Esophagus muscularis mucosa (tissue), 4 donors: ENCODE results near the gene TSC2. TPM values are rescaled to one million over a fixed set of nuclear protein-coding genes. Genes with fewer than 3 reads are reported as not detected.

Experiments used
- DNase-seq: peaks from one replicate; pipeline ENCODE4 v3.0.0-alpha.2; 2017; ENCODE audit errors: extremely low spot score
- H3K27ac ChIP-seq, 4 donors: fragments of 200-600 bp; sonication (generic); replicated peaks in 1 of 4; 1 replicate in 3 of 4; 2 replicates in 1 of 4; pipeline ENCODE4 v1.5.1; 2016 to 2019; ENCODE audit warnings: mild to moderate bottlenecking in 1 of 4
- H3K27me3 ChIP-seq, 4 donors: fragments of 200-600 bp; sonication (generic); one replicate each; pipeline versions ENCODE4 v1.5.1 to v1.6.0; 2016 to 2019
- H3K36me3 ChIP-seq, 4 donors: fragments of 200-600 bp; sonication (generic); one replicate each; pipeline ENCODE4 v1.5.1; 2016 to 2019
- H3K4me1 ChIP-seq, 4 donors: fragments of 200-600 bp; sonication (generic); one replicate each; pipeline ENCODE4 v1.5.1; 2016 to 2019
- H3K4me3 ChIP-seq, 4 donors: fragments of 200-600 bp; sonication (generic); 1 replicate in 2 of 4; 2 replicates in 2 of 4; pipeline ENCODE4 v1.5.1; 2016 to 2019; ENCODE audit warnings: mild to moderate bottlenecking in 4 of 4, moderate library complexity in 1 of 4
- H3K9me3 ChIP-seq, 4 donors: fragments of 200-600 bp; sonication (generic); 1 replicate in 3 of 4; 2 replicates in 1 of 4; pipeline ENCODE4 v1.5.1; 2016 to 2019
- CTCF ChIP-seq, 3 experiments: fragments of 200-600 bp in 2 of 3; fragments of 450-650 bp in 1 of 3; sonication (generic) in 2 of 3; IDR thresholded peaks; one replicate each; pipeline ENCODE4 v1.5.1; 2017 to 2019; ENCODE audit warnings: antibody characterized with exemption in 3 of 3, mild to moderate bottlenecking in 2 of 3, moderate library complexity in 1 of 3
- EP300 ChIP-seq: sonication (generic); formaldehyde crosslinking; IDR thresholded peaks from one replicate; pipeline ENCODE4 v1.6.1; 2017; ENCODE audit warnings: antibody characterized with exemption
- POLR2A ChIP-seq: fragments of 450-650 bp; IDR thresholded peaks from one replicate; pipeline ENCODE4 v1.6.1; 2017; ENCODE audit warnings: antibody characterized with exemption, moderate library complexity, mild to moderate bottlenecking, low read depth
- POLR2AphosphoS5 ChIP-seq, 2 donors: sonication (generic); formaldehyde crosslinking; IDR thresholded peaks; one replicate each; pipeline ENCODE4 v1.6.1; 2017; ENCODE audit warnings: antibody characterized with exemption in 2 of 2
- WGBS: methylation state at CpG from one replicate; pipeline ENCODE4 v1.1.5; 2018; 5-methylcytosine and 5-hydroxymethylcytosine counted together
- intact Hi-C: fragments of 100-400 bp; cut with DNase I; formaldehyde crosslinking; loops from one replicate; pipeline ENCODE4 v1.15.1; 2023
- total RNA-seq, 4 donors: library from RNA; depleted of rRNA; stranded (reverse); fragments of >200 nt; gene quantifications; one replicate each; pipeline versions ENCODE4 v1.1.0 to v1.2.1, GENCODE V29; 2016

The TSC2 gene
- total RNA-seq, 4 donors from 2014 or later: 41.3 to 71.7 (median 52.0) TPM

GRCh38 chr16:2089706-2090480, 42.1 kb downstream of the TSC2 start:
- Histone ChIP-seq H3K9me3 (no peaks in the 10 kb centered on the region), H3K4me1 (peaks cover 0 to 40% (median 23%) of the 10 kb centered on the region in 4 donors), H3K4me3 (no peak overlapping the region), H3K27ac (peak overlapping the region; percentile 66 to 86 (median 68)), H3K27me3 (no peaks in the 10 kb centered on the region), H3K36me3 (peaks cover 49 to 100% (median 96%) of the 10 kb centered on the region in 4 donors)
- TF ChIP-seq POLR2AphosphoS5 (IDR thresholded peaks at IDR 0.05) (no peak), CTCF (IDR thresholded peaks at IDR 0.05) (no peak), POLR2A (no peak), EP300 (no peak)
- no peak for DNase-seq
- WGBS: 86% methylated on average over 22 of the region's 44 CpGs
- intact Hi-C loops: no loop called here

- no peak overlapping the region for H3K4me3 ChIP-seq
- WGBS: 95% methylated on average over 14 of the region's 14 CpGs
- no peaks in the 10 kb centered on the region for H3K27me3 ChIP-seq
- H3K27ac ChIP-seq: peak overlapping the region; percentile 66 to 86 (median 68)
- H3K4me1 ChIP-seq: peaks cover 0 to 40% (median 23%) of the 10 kb centered on the region in 4 donors
- intact Hi-C loops: no loop called here
- TF ChIP-seq POLR2AphosphoS5 (IDR thresholded peaks at IDR 0.05): no peak
- H3K9me3 ChIP-seq: no peaks in the 10 kb centered on the region
- no peak for DNase-seq
- H3K36me3 ChIP-seq: peaks cover 55 to 100% (median 96%) of the 10 kb centered on the region in 4 donors
These were observed 42.6 kb downstream of the TSC2 start for GRCh38 chr16:2090481-2090776.

GRCh38 chr16:2090777-2091546, 43.2 kb downstream of the TSC2 start:
- WGBS: 72% methylated on average over 23 of the region's 101 CpGs
- H3K4me1 ChIP-seq: peaks cover 0 to 40% (median 23%) of the 10 kb centered on the region in 4 donors
- H3K27me3 ChIP-seq: no peaks in the 10 kb centered on the region
- DNase-seq: no peak
- peak overlapping the region; percentile 66 to 86 (median 72) for H3K27ac ChIP-seq
- no peak for TF ChIP-seq POLR2AphosphoS5 (IDR thresholded peaks at IDR 0.05)
- TF ChIP-seq EP300: no peak
- TF ChIP-seq POLR2A: no peak
- TF ChIP-seq CTCF (IDR thresholded peaks at IDR 0.05): no peak
- no peaks in the 10 kb centered on the region for H3K9me3 ChIP-seq
- H3K4me3 ChIP-seq: peak overlapping the region in 1 of 4 donors; percentile 12
- intact Hi-C loops: no loop called here
- H3K36me3 ChIP-seq: peaks cover 58 to 100% (median 96%) of the 10 kb centered on the region in 4 donors

GRCh38 chr16:2091547-2092255, 43.9 kb downstream of the TSC2 start:
- WGBS: 71% methylated on average over 8 of the region's 49 CpGs
- no peaks in the 10 kb centered on the region for H3K9me3 ChIP-seq
- DNase-seq: no peak
- TF ChIP-seq EP300 (no peak), POLR2AphosphoS5 (IDR thresholded peaks at IDR 0.05) (peak; percentile 6 to 25)
- peak overlapping the region in 1 of 4 donors; percentile 12 for H3K4me3 ChIP-seq
- peak overlapping the region; percentile 66 to 86 (median 72) for H3K27ac ChIP-seq
- H3K4me1 ChIP-seq: peaks cover 0 to 40% (median 23%) of the 10 kb centered on the region in 4 donors
- H3K27me3 ChIP-seq: no peaks in the 10 kb centered on the region
- H3K36me3 ChIP-seq: peaks cover 64 to 100% (median 96%) of the 10 kb centered on the region in 4 donors
- intact Hi-C loops: no loop called here

GRCh38 chr16:2092256-2092620, 44.5 kb downstream of the TSC2 start:
- Histone ChIP-seq H3K27me3 (no peaks in the 10 kb centered on the region), H3K4me3 (no peak overlapping the region), H3K4me1 (peaks cover 0 to 45% (median 25%) of the 10 kb centered on the region in 4 donors), H3K36me3 (peaks cover 67 to 100% (median 96%) of the 10 kb centered on the region in 4 donors), H3K27ac (peak overlapping the region; percentile 66 to 86 (median 72)), H3K9me3 (no peaks in the 10 kb centered on the region)
- DNase-seq: no peak
- TF ChIP-seq EP300 (no peak), CTCF (IDR thresholded peaks at IDR 0.05) (no peak), POLR2AphosphoS5 (IDR thresholded peaks at IDR 0.05) (no peak), POLR2A (no peak)
- WGBS: 72% methylated on average over 10 of the region's 16 CpGs
- intact Hi-C loops: no loop called here
